Heart right ventricle (tissue), 16 donors: Measurements from ENCODE around the gene CD109. TPM values are rescaled to one million over a fixed set of nuclear protein-coding genes. Genes with fewer than 3 reads are reported as not detected.
"Not testable (repeated sequence)": the region's sequence is repeated elsewhere in the genome, so short reads cannot be mapped to it uniquely, and the experiment has no call there.

ENCODE experiments used
- ATAC-seq, 8 donors: fragments of 200-7000 bp; cut with Tn5 transposase; one replicate each; pipeline ENCODE4 v1.9.1; 2020; ENCODE audit warnings: mild to moderate bottlenecking in 8 of 8, moderate library complexity in 8 of 8, moderate number of reproducible peaks in 1 of 8
- DNase-seq, 2 donors: peaks; one replicate each; pipeline ENCODE4 v3.0.0-alpha.2; 2020
- H3K27ac ChIP-seq, 10 donors: fragments of 200-600 bp; sonication (generic) in 2 of 10; one replicate each; pipeline versions ENCODE4 v1.5.0 to v1.8.0; 2020 to 2022; ENCODE audit warnings: mild to moderate bottlenecking in 3 of 10
- H3K27me3 ChIP-seq, 7 donors: fragments of 200-600 bp; one replicate each; pipeline ENCODE4 v1.8.0; 2021 to 2022; ENCODE audit warnings: mild to moderate bottlenecking in 2 of 7
- H3K36me3 ChIP-seq, 9 donors: fragments of 200-600 bp; sonication (generic) in 1 of 9; one replicate each; pipeline versions ENCODE4 v1.5.0 to v1.8.0; 2020 to 2022; ENCODE audit warnings: mild to moderate bottlenecking in 2 of 9
- H3K4me1 ChIP-seq, 9 donors: fragments of 200-600 bp; sonication (generic) in 1 of 9; one replicate each; pipeline versions ENCODE4 v1.5.0 to v1.8.0; 2020 to 2022; ENCODE audit warnings: mild to moderate bottlenecking in 4 of 9
- H3K4me3 ChIP-seq, 10 donors: fragments of 200-600 bp; sonication (generic) in 2 of 10; one replicate each; pipeline versions ENCODE4 v1.5.0 to v1.8.0; 2020 to 2022; ENCODE audit warnings: mild to moderate bottlenecking in 7 of 10, moderate library complexity in 2 of 10
- H3K9me3 ChIP-seq, 11 donors: fragments of 200-600 bp in 10 of 11; sonication (generic) in 2 of 11; one replicate each; pipeline versions ENCODE4 v1.5.0 to v1.8.0; 2013 to 2022; ENCODE audit warnings: mild to moderate bottlenecking in 2 of 11, control low read depth in 1 of 11, moderate library complexity in 1 of 11
- WGBS, 2 donors: extraction: QIAGEN DNeasy Blood & Tissue Kit; methylation state at CpG; one replicate each; pipeline ENCODE4 v1.1.7; 2013; ENCODE audit warnings: inconsistent platforms in 1 of 2; 5-methylcytosine and 5-hydroxymethylcytosine counted together
- intact Hi-C, 10 donors: fragments of 100-400 bp; cut with DNase I; formaldehyde crosslinking; loops; one replicate each; pipeline versions ENCODE4 v1.11.1 to v1.14.2; 2022
- polyA plus RNA-seq, 2 donors: library from polyadenylated mRNA; stranded (reverse); fragments of 200-250 nt; gene quantifications; one replicate each; pipeline ENCODE4 v1.2.3, GENCODE V29; 2013
- total RNA-seq, 10 donors: library from RNA; stranded (reverse); fragmentation: NEBNext Ultra II Directional in 3 of 10; extraction: Animal tissue kit (Norgen Biotek cat#: 25700) in 3 of 10; gene quantifications; one replicate each; pipeline versions ENCODE4 v1.2.1 to v1.2.4, GENCODE V29; 2021 to 2023
- TF ChIP-seq, protein P1 (sequence below), 9 donors: fragments of 200-600 bp; sonication (generic) in 2 of 9; IDR thresholded peaks; one replicate each; pipeline versions ENCODE4 v1.5.0 to v1.8.0; 2021 to 2022; ENCODE audit warnings: antibody characterized with exemption in 9 of 9, mild to moderate bottlenecking in 5 of 9, moderate library complexity in 1 of 9
- donor health status: Arrhythmogenic right ventricular cardiomyopathy.
- donor health status: ischemic (EF 13 %, LVEDD 7.1; RV severe dilation, severe dysfunction).
- donor health status: healthy with polysubstance abuse.
- donor health status: DM: no; HTN: yes; CAD: no.
- donor health status: DM: no; HTN: no; CAD: no.
- donor health status: ischemic (EF 25% LVEDD 6.9; RV normal size, moderate dysfunction).
- donor health status: ischemic (EF 25% LVEDD 5.7; RV mildly dilated, moderate dysfunction).
- donor health status: healthy.
- donor health status: DM: yes; HTN: yes; CAD: no.
- donor health status: Ischemic cardiomyopathy.
- donor health status: ischemic (EF 35%, LVEDD 5.7; RV mildly dilated, moderate dysfunction).
- donor health status: nonischemic (EF 11% LVEDD 7.7; RV severe dilation, severe dysfunction).
- donor health status: DM: yes; HTN: yes; CAD: no.
- donor health status: PGD.
- donor health status: ischemic (EF 29% LVEDD 5.4; RV normal size, mild dysfunction).
- donor health status: nonischemic (EF 23%, LVEDD 6.1; RV moderate dilation, normal function).

Gene CD109
- total and polyA plus RNA-seq, 12 donors, result 2.3 to 15.4 (median 7.9) TPM

DNA sequence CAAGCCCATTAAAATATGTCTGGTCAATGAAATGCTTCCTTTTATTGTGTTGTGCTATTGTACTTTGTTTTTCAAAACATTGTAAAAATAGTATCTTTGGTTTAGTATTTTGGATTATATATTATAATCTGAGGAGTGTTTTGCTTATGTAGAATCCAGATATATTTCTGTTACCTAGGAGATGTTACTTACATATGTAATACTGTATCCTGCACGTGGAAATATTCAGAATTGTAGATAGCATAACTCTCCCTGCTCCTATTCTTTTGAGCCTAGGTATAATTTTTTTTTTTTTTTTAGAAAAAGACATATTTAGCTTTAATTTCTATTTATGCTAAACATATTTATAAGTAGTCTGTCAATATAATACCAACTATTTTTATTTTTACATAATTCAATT is 130.6 kb downstream of the CD109 start:
- no peak overlapping the region for H3K27ac ChIP-seq
- H3K27me3 ChIP-seq, result no peaks in the 10 kb centered on the region
- no peaks in the 10 kb centered on the region for H3K36me3 ChIP-seq
- ATAC-seq (no peak), DNase-seq (no peak)
- intact Hi-C loops, result no loop called here
- peaks cover 0 to 2% (median 0%) of the 10 kb centered on the region in 9 donors for H3K4me1 ChIP-seq
- no peaks in the 10 kb centered on the region for H3K9me3 ChIP-seq
- no peak overlapping the region for H3K4me3 ChIP-seq
- WGBS, 2 donors, result 85 to 88% methylated on average over 1 of the region's 1 CpG
- TF ChIP-seq, protein P1, sequence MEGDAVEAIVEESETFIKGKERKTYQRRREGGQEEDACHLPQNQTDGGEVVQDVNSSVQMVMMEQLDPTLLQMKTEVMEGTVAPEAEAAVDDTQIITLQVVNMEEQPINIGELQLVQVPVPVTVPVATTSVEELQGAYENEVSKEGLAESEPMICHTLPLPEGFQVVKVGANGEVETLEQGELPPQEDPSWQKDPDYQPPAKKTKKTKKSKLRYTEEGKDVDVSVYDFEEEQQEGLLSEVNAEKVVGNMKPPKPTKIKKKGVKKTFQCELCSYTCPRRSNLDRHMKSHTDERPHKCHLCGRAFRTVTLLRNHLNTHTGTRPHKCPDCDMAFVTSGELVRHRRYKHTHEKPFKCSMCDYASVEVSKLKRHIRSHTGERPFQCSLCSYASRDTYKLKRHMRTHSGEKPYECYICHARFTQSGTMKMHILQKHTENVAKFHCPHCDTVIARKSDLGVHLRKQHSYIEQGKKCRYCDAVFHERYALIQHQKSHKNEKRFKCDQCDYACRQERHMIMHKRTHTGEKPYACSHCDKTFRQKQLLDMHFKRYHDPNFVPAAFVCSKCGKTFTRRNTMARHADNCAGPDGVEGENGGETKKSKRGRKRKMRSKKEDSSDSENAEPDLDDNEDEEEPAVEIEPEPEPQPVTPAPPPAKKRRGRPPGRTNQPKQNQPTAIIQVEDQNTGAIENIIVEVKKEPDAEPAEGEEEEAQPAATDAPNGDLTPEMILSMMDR (IDR thresholded peaks at IDR 0.05), result no peak

DNA sequence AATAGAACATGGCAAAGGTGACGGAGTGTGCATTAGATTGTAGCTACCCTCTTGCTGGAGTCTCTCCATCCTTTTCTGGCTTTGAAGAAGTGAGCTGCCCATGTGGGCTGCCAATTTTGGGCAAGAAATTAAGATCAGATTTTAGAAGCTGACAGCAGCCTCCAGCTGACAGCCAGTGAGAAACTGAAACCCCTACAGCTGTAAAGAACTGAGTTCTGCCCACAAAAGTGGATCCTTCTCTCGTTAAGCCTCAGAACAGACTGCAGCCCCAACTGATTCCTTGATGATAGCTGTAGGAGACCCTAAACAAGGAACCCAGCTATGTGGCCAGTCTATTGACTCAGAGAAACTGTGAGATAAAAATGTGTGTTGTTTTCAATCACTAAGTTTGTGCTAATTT is 134.1 kb downstream of the CD109 start:
- Histone ChIP-seq H3K27ac (no peak overlapping the region), H3K9me3 (no peaks in the 10 kb centered on the region), H3K36me3 (no peaks in the 10 kb centered on the region), H3K27me3 (no peaks in the 10 kb centered on the region), H3K4me1 (peaks cover 0 to 7% (median 0%) of the 10 kb centered on the region in 9 donors), H3K4me3 (no peak overlapping the region)
- WGBS, 2 donors, result 87 to 89% methylated on average over 2 of the region's 2 CpGs
- TF ChIP-seq, protein P1 (IDR thresholded peaks at IDR 0.05), result no peak
- ATAC-seq (no peak), DNase-seq (no peak)
- intact Hi-C loops, result no loop called here

DNA sequence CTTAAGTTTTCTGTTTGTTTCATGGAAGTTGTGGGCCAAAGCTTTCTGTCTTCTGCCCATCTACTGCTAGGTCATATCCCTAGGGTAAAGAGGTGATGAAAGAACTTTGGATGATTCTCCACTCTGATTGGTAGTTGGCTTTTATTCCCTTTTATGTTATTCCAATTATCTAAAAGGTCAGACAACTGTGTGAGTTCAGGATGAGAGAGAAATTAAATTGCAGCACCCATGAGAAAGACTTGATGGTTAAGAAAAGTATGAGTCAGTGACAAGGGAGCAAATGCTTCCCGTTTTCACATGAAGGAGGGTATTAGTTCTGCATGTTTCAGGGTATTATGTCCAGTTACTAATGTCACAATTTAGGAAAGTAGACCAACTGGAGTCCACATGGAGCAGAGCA is 136.3 kb downstream of the CD109 start:
- Histone ChIP-seq H3K9me3 (no peaks in the 10 kb centered on the region), H3K4me1 (peaks cover 0 to 7% (median 0%) of the 10 kb centered on the region in 9 donors), H3K27me3 (no peaks in the 10 kb centered on the region), H3K36me3 (no peaks in the 10 kb centered on the region), H3K27ac (peak overlapping the region in 4 of 10 donors; percentile 1 to 33 (median 22)), H3K4me3 (no peak overlapping the region)
- peak in 7 of 8 donors; percentile 39 to 94 (median 70) for ATAC-seq
- intact Hi-C loops, result no loop called here
- WGBS, 2 donors, result 68 to 72% methylated on average over 1 of the region's 1 CpG
- TF ChIP-seq, protein P1 (IDR thresholded peaks at IDR 0.05), result no peak
- DNase-seq, result no peak

DNA sequence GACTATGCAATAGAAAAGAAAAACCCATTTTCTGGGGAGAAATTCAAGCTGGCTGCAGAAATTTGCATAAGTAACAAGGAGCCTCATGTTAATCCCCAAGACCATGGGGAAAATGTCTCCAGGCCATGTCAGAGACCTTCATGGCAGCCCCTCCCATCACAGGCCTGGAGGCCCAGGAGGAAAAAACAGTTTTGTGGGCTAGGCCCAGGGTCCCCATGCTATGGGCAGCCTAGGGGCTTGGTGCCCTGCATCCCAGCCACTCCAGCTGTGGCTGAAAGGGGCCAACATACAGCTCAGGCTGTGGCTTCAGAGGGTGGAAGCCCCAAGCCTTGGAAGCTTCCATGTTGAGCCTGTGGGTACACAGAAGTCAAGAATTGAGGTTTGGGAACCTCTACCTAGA is 148.7 kb downstream of the CD109 start:
- H3K27me3 ChIP-seq, H3K36me3 ChIP-seq, intact Hi-C loops, H3K4me3 ChIP-seq, DNase-seq, H3K27ac ChIP-seq, H3K4me1 ChIP-seq, ATAC-seq: not testable (repeated sequence)
- H3K9me3 ChIP-seq, result peaks cover 0 to 28% (median 6%) of the 10 kb centered on the region in 11 donors

DNA sequence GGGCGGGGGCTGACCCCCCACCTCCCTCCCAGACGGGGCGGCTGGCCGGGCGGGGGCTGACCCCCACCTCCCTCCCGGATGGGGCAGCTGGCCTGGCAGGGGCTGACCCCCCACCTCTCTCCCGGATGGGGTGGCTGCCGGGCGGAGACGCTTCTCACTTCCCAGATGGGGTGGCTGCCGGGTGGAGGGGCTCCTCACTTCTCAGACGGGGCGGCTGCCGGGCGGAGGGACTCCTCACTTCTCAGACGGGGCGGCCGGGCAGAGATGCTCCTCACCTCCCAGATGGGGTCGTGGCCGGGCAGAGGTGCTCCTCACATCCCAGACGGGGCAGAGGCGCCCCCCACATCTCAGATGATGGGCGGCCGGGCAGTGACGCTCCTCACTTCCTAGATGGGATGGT is 155.0 kb downstream of the CD109 start:
- H3K27ac ChIP-seq, H3K4me1 ChIP-seq, ATAC-seq, H3K9me3 ChIP-seq, DNase-seq, H3K4me3 ChIP-seq, H3K27me3 ChIP-seq, H3K36me3 ChIP-seq: not testable (repeated sequence)
- WGBS, 2 donors, result 96 to 99% methylated on average over 14 to 25 of the region's 25 CpGs
- intact Hi-C loops, result loop anchor here in 4 of 10 donors (10.0 kb wide), 3 partner anchors 114 to 1364 kb away; partner anchors contain the start of gene COL12A1 (in 2 of the 4)
